Cardiac fibroblast (primary cell): Measurements from ENCODE around the gene SHMT2.
A peak's percentile ranks its signal among the peaks of the same experiment; 100 is the strongest.
"Not testable (repeated sequence)": the region's sequence is repeated elsewhere in the genome, so short reads cannot be mapped to it uniquely, and the experiment has no call there.

Source experiments
- DNase-seq, 2 donors: peaks; one replicate each; pipeline versions ENCODE4 v3.0.0 to v3.0.0-alpha.2; 2010; ENCODE audit warnings: low read depth in 2 of 2
- H3K4me3 ChIP-seq, 2 donors: replicated peaks in 1 of 2; 1 replicate in 1 of 2; 2 replicates in 1 of 2; pipeline ENCODE4 v1.5.1; 2011; ENCODE audit warnings: low read depth in 2 of 2, low read length in 2 of 2, mild to moderate bottlenecking in 2 of 2, moderate library complexity in 1 of 2
- TF ChIP-seq, protein P1 (sequence below): IDR thresholded peaks from one replicate; pipeline ENCODE4 v1.5.1; 2011; ENCODE audit warnings: low read depth, mild to moderate bottlenecking, low read length, inconsistent platforms

The SHMT2 gene

DNA sequence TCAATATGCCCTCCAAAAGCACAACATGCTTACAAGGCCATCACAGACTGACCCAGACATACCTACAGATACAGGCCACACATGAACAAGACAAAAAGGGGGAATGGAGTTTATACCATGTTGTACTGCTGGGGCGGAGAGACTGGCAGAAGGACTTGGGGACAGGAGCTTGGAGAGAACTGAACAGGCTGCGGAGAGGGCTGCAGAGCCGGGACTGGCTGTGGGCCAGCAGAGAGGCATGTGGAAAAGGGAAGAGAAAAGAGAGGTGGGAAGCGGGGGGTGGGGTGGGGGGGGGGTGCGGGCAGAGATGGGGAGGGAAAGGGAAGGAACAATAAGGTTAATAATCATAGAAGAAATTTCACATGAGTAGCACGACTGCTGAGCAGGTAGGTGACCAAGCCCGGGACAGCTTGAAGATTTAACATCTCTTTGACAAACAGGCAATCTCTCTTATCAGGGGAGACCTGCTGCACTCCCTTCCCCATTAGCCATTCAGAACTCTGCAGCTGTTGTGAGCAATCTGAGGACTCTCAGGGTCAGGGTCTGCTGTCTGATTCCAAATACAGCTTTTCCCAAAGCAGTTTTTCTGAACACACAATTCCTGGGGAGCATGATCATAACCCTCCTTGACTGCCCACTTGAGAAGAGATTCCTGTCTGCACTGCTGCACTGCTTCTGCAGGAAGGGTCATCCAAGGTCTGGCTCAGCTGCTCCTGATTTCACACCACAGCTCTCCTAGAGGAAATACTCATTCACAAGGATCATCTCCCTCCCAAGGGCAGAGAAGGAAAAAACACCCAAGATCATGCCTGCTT lies 43.0 kb downstream of the SHMT2 start:
- TF ChIP-seq, protein P1, sequence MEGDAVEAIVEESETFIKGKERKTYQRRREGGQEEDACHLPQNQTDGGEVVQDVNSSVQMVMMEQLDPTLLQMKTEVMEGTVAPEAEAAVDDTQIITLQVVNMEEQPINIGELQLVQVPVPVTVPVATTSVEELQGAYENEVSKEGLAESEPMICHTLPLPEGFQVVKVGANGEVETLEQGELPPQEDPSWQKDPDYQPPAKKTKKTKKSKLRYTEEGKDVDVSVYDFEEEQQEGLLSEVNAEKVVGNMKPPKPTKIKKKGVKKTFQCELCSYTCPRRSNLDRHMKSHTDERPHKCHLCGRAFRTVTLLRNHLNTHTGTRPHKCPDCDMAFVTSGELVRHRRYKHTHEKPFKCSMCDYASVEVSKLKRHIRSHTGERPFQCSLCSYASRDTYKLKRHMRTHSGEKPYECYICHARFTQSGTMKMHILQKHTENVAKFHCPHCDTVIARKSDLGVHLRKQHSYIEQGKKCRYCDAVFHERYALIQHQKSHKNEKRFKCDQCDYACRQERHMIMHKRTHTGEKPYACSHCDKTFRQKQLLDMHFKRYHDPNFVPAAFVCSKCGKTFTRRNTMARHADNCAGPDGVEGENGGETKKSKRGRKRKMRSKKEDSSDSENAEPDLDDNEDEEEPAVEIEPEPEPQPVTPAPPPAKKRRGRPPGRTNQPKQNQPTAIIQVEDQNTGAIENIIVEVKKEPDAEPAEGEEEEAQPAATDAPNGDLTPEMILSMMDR = no peak
- H3K4me3 ChIP-seq = no peak overlapping the region
- DNase-seq = peak in 1 of 2 donors; percentile 47

DNA sequence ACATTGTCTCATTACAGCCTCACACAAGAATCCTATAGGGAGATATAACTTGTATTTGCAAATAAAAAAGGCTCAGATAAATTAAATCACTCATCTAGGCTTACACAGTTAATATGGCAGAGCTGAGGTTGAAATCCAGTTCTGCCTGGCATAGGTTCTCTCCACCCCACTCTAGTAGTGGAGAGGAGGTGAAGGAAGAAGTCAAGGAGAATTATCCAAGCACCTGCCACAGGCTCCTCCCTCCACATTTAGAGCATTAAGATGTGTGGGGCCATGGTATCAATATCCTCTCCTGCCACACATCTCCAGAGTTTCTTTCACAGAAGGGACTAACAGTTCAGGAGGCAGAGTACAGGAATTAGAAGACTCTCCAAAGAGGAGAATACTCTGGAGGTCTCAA lies 44.0 kb downstream of the SHMT2 start:
- TF ChIP-seq, protein P1 = no peak
- DNase-seq = no peak
- no peak overlapping the region for H3K4me3 ChIP-seq

DNA sequence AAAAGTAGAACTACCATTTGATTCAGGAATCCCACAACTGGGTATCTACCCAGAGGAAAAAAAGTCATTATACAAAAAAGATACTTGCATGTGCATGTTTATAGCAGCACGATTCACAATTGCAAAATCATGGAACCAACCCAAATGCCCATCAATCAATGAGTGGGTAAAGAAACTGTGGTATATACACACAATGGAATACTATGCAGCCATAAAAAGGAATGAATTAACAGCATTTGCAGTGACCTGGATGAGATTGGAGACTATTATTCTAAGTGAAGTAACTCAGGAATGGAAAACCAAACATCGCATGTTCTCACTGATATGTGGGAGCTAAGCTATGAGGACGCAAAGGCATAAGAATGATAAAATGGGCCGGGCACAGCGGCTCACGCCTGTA lies 46.7 kb downstream of the SHMT2 start:
- DNase-seq, H3K4me3 ChIP-seq: not testable (repeated sequence)

DNA sequence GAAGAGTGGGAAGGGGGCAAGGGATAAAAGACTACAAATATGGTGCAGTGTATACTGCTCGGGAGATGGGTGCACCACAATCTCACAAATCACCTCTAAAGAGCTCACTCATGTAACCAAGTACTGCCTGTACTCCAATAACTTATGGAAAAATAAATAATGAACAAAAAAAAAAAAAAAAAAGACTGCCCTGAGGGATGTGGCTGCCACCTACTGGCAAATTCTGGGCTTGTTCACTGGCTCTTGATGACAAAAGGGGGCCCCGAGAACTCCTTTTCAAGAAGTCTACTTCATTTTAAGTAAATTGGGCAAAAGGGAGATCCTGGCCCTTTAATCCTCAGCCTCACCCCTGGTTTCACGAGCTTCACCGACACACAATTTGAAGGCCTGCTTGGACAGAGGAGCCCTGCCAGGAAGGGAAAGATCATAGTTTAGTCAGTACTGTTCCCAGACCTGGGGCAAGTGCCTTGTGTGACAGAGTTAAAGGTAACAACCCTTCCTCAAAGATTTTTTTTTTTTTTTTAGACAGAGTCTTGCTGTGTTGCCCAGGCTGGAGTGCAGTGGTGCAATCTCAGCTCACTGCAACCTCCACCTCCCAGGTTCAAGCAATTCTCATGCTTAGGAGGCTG lies 47.5 kb downstream of the SHMT2 start:
- H3K4me3 ChIP-seq = no peak overlapping the region
- TF ChIP-seq, protein P1 = peak; percentile 58
- peak; percentile 57 to 59 for DNase-seq

DNA sequence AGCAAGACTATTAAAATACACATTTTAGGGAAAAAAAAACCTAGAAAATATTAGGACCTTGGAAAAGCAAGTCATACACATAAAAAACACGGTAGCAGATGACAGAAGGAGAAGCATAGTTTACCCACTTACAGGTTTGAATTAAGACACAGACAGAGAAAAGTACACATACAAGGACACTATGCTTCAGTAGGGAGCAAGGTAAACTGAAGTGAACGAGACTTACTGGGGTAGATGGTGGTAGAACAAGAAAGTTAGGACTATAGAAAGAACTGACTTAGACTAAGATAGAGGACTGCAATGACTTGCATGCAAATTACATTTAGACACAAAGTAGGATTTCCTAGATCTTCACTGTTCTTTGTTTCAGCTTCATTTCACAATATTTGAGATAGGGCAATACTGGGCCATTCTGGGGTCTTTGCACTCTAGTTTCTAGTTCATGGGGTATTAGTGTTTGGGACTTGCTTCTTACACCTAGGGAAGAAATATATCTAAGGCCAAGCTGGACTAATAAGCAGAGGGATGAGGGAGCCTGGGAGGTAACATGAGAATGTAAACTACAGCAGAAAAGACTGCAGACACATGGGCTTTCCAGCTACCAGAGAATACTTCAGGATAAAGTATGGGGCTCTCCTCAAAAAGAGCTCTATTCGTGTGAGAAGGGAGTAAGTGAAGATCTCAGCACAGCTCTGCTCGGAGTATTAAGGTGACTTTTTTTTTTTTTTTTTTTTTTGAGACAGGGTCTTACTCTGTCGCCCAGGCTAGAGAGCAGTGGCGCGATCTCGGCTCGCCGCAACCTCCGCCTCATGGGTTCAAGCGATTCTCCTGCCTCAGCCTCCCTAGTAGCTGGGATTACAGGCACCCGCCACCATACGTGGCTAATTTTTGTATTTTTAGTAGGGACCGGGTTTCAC lies 49.2 kb downstream of the SHMT2 start:
- TF ChIP-seq, protein P1 = no peak
- DNase-seq = no peak
- no peak overlapping the region for H3K4me3 ChIP-seq

DNA sequence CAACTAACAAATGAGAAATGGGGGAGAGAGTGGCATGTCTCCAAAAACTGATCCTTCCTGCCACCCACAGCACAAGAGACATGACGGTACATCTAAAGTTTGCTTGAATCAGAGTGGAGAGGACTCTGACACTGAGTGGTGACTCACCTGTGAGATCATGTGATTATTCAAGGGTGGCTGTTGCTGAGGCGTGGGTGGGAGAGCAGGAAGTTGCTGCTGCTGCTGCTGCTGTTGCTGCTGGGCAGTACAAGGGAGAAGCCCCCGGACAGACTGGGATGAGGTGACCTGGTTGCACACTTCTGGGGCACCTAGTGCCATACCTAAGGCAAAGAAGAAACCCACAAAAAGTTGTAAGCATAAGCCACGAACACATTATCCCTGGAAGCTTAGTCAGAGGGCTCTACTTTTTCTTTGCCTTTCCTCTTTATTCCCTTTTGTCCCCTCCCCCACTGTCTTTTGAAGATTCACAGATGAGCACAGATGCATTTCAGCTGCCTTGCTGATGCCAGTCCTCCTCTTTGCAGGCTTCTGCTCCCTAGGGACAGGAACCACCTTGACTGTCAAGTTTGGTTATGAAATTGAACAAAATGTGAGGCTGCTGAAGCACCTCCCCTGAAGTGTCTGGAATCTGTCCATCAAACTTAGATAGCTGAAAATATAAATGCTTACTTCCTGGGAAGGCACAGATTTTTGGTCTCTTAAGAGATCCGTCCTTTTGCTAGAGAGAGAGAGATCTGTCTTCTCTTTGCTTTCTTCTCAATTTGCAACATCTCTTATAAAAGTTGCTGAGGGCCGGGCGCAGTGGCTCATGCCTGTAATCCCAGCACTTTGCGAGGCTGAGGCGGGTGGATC lies 50.9 kb downstream of the SHMT2 start:
- H3K4me3 ChIP-seq = peak overlapping the region in 1 of 2 donors; percentile 28
- DNase-seq = peak; percentile 87 to 96
- TF ChIP-seq, protein P1 = no peak

DNA sequence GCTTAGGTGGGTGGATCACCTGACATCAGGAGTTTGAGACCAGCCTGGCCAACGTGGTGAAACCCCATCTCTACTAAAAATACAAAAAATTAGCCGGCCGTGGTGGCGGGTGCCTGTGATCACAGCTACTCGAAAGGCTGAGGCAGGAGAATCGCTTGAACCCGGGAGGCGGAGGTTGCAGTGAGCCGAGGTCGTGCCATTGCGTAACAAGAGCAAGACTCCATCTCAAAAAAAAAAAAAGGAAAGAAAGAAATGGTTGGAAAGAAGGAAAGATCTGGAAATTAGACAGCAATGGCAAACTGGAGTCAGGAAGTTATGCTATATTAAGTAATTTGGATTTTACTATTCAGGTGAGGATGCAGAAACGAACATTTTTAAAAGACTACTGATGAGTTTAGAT lies 52.6 kb downstream of the SHMT2 start:
- not testable (repeated sequence) for H3K4me3 ChIP-seq, DNase-seq
